K562 (cell line): ENCODE measurements around the gene ADCY9. TPM values are rescaled to one million over a fixed set of nuclear protein-coding genes. Genes with fewer than 3 reads are reported as not detected.
A peak's percentile ranks its signal among the peaks of the same experiment; 100 is the strongest.

Experiments used
- BCOR ChIP-seq: fragments of 450-650 bp; IDR thresholded peaks from 2 replicates; pipeline ENCODE4 v1.6.1; 2016
- BMI1 ChIP-seq: fragments of 150-350 bp; IDR thresholded peaks from 2 replicates; pipeline ENCODE4 v1.6.1; 2014; ENCODE audit warnings: low read length
- CTBP1 ChIP-seq: fragments of 450-650 bp; IDR thresholded peaks from 2 replicates; pipeline ENCODE4 v1.6.1; 2016; ENCODE audit warnings: borderline replicate concordance
- EWSR1 ChIP-seq: fragments of 450-650 bp; IDR thresholded peaks from 2 replicates; pipeline ENCODE4 v1.6.1; 2018; ENCODE audit warnings: borderline replicate concordance, mild to moderate bottlenecking, low read depth, moderate library complexity; ENCODE audit not compliant: partially characterized antibody
- FIP1L1 ChIP-seq: fragments of 200-400 bp; formaldehyde crosslinking; IDR thresholded peaks from 2 replicates; pipeline ENCODE4 v1.6.1; 2018; ENCODE audit warnings: mild to moderate bottlenecking, low read depth, low read length; ENCODE audit not compliant: poor library complexity, severe bottlenecking
- FOXJ3 ChIP-seq: sonication (generic); formaldehyde crosslinking; IDR thresholded peaks from 2 replicates; pipeline ENCODE4 v1.4.0; 2020; ENCODE audit warnings: mild to moderate bottlenecking, missing genetic modification reagents
- GTF2F1 ChIP-seq: IDR thresholded peaks from 2 replicates; pipeline ENCODE4 v1.6.1; 2011; ENCODE audit warnings: low read depth, low read length, improper control_type of control experiment
- KDM4B ChIP-seq, 2 experiments: fragments of 450-650 bp in 1 of 2; sonication (generic) in 1 of 2; IDR thresholded peaks; 2 replicates each; pipeline ENCODE4 v1.6.1; 2016 to 2017; ENCODE audit warnings: borderline replicate concordance in 2 of 2, antibody characterized with exemption in 1 of 2, low read depth in 1 of 2, mild to moderate bottlenecking in 1 of 2
- L3MBTL2 ChIP-seq: fragments of 450-650 bp; IDR thresholded peaks from 2 replicates; pipeline ENCODE4 v1.6.1; 2016; ENCODE audit warnings: mild to moderate bottlenecking, moderate library complexity
- NFIC ChIP-seq: fragments of 450-650 bp; IDR thresholded peaks from 2 replicates; pipeline ENCODE4 v1.6.1; 2017; ENCODE audit warnings: mild to moderate bottlenecking, inconsistent platforms
- NR4A1 ChIP-seq, 2 experiments: fragments of 250-450 bp in 1 of 2; fragments of 450-650 bp in 1 of 2; sonication (Bioruptor Pico) in 1 of 2; IDR thresholded peaks; 2 replicates each; pipeline versions ENCODE4 v1.4.0 to v1.6.1; 2016 to 2020; ENCODE audit warnings: mild to moderate bottlenecking in 2 of 2, missing compliant biosample characterization in 1 of 2, missing genetic modification characterization in 1 of 2, moderate library complexity in 1 of 2
- POLR2G ChIP-seq: fragments of 200-400 bp; formaldehyde crosslinking; IDR thresholded peaks from 2 replicates; pipeline ENCODE4 v1.6.1; 2017; ENCODE audit warnings: low read depth, mild to moderate bottlenecking, antibody characterized with exemption, low read length, moderate library complexity
- PRMT5 ChIP-seq: sonication (generic); formaldehyde crosslinking; IDR thresholded peaks from 2 replicates; pipeline ENCODE4 v1.5.0; 2020; ENCODE audit warnings: missing genetic modification reagents
- PTRF ChIP-seq: fragments of 450-650 bp; IDR thresholded peaks from 2 replicates; pipeline ENCODE4 v1.6.1; 2016; ENCODE audit warnings: mild to moderate bottlenecking, missing genetic modification characterization, missing compliant biosample characterization
- RBM22 ChIP-seq: fragments of 200-400 bp; formaldehyde crosslinking; IDR thresholded peaks from 2 replicates; pipeline ENCODE4 v1.6.1; 2018; ENCODE audit warnings: low read length, low read depth; ENCODE audit not compliant: poor library complexity, severe bottlenecking
- SIN3A ChIP-seq, 2 experiments: fragments of 150-350 bp in 1 of 2; IDR thresholded peaks; 2 replicates each; pipeline ENCODE4 v1.6.1; 2011 to 2016; ENCODE audit warnings: borderline replicate concordance in 2 of 2, low read depth in 2 of 2, low read length in 2 of 2, mild to moderate bottlenecking in 2 of 2, moderate library complexity in 2 of 2; ENCODE audit not compliant: control insufficient read depth in 1 of 2
- SNIP1 ChIP-seq: fragments of 450-650 bp; IDR thresholded peaks from 2 replicates; pipeline ENCODE4 v1.7.1; 2017; ENCODE audit warnings: low read depth, mild to moderate bottlenecking
- STAT5B ChIP-seq: fragments of 250-450 bp; sonication (Bioruptor Pico); IDR thresholded peaks from 2 replicates; pipeline ENCODE4 v1.8.0; 2021; ENCODE audit warnings: mild to moderate bottlenecking, inconsistent platforms
- ZBTB8A ChIP-seq: fragments of 450-650 bp; IDR thresholded peaks from 2 replicates; pipeline ENCODE4 v1.6.1; 2018; ENCODE audit warnings: mild to moderate bottlenecking, moderate library complexity; ENCODE audit not compliant: partially characterized antibody
- ZFP36 ChIP-seq: fragments of 150-350 bp; IDR thresholded peaks from 2 replicates; pipeline ENCODE4 v1.6.1; 2018; ENCODE audit warnings: low read length, low read depth; ENCODE audit not compliant: partially characterized antibody
- ZNF133 ChIP-seq: fragments of 250-450 bp; sonication (Bioruptor Pico); IDR thresholded peaks from 2 replicates; pipeline ENCODE4 v1.4.0; 2020; ENCODE audit warnings: mild to moderate bottlenecking
- ZNF143 ChIP-seq: sonication (generic); formaldehyde crosslinking; IDR thresholded peaks from 2 replicates; pipeline ENCODE4 v1.9.0; 2022; ENCODE audit warnings: mild to moderate bottlenecking, missing genetic modification reagents
- ZNF165 ChIP-seq: fragments of 250-450 bp; sonication (Bioruptor Pico); IDR thresholded peaks from 2 replicates; pipeline ENCODE4 v1.4.0; 2020; ENCODE audit warnings: borderline replicate concordance
- ZNF384 ChIP-seq: IDR thresholded peaks from 2 replicates; pipeline ENCODE4 v1.6.1; 2012; ENCODE audit warnings: low read depth, low read length, improper control_type of control experiment
- ZNF444 ChIP-seq: fragments of 250-450 bp; sonication (Bioruptor Pico); IDR thresholded peaks from 2 replicates; pipeline ENCODE4 v1.4.0; 2020; ENCODE audit warnings: mild to moderate bottlenecking, moderate library complexity
- ZNF586 ChIP-seq: fragments of 450-650 bp; formaldehyde crosslinking; conservative IDR thresholded peaks from 2 replicates; pipeline ENCODE4 v1.4.0; 2020; ENCODE audit warnings: mild to moderate bottlenecking, moderate library complexity
- ZNF699 ChIP-seq: fragments of 250-450 bp; sonication (Bioruptor Pico); IDR thresholded peaks from 2 replicates; pipeline ENCODE4 v1.8.0; 2021; ENCODE audit warnings: mild to moderate bottlenecking, moderate library complexity; ENCODE audit not compliant: insufficient replicate concordance
- polyA plus RNA-seq, 8 experiments: library from polyadenylated mRNA; depleted of rRNA in 4 of 8; stranded (reverse) in 5 of 8; unstranded in 3 of 8; fragments of >200 nt; fragmentation: Nextera tagmentation in 2 of 8; fragmentation: Illumina TruSeq in 1 of 8; extraction: Ambion mirVana in 2 of 8; extraction: Trizol in 1 of 8; gene quantifications; 2 replicates each; pipeline versions ENCODE4 v1.2.1 to v1.2.3, GENCODE V29; 2011 to 2014; ENCODE audit warnings: inconsistent platforms in 1 of 8, missing spikeins in 1 of 8
- total RNA-seq, 7 experiments: library from RNA; depleted of rRNA in 6 of 7; stranded (reverse); fragments of >200 nt in 6 of 7; fragmentation: Illumina TruSeq in 2 of 7; extraction: Trizol in 2 of 7; gene quantifications; 2 replicates each; pipeline versions ENCODE4 v1.2.1 to v1.2.3, GENCODE V29; 2011 to 2021; ENCODE audit warnings: low replicate concordance in 1 of 7
- TF ChIP-seq, protein P1 (sequence below): fragments of 450-650 bp; conservative IDR thresholded peaks from 2 replicates; pipeline ENCODE4 v1.6.1; 2016; ENCODE audit warnings: missing genetic modification characterization, low read depth, mild to moderate bottlenecking, control low read depth, missing compliant biosample characterization
- TF ChIP-seq, protein P2 (sequence below): fragments of 250-450 bp; sonication (Bioruptor Pico); IDR thresholded peaks from 2 replicates; pipeline ENCODE4 v1.9.0; 2021; ENCODE audit warnings: mild to moderate bottlenecking
- TF ChIP-seq, protein P3 (sequence below), 2 experiments: fragments of 450-650 bp in 1 of 2; sonication (generic) in 1 of 2; formaldehyde crosslinking; conservative IDR thresholded peaks; 2 replicates each; pipeline versions ENCODE4 v1.4.0 to v1.8.1; 2020 to 2022; ENCODE audit warnings: mild to moderate bottlenecking in 1 of 2, missing genetic modification reagents in 1 of 2

The ADCY9 gene
- total and polyA plus RNA-seq, 9 of the 15 experiments (the other 6 are each of a cell fraction or from before 2014, with no cell fraction given): 0.03 to 0.29 (median 0.17) TPM

DNA sequence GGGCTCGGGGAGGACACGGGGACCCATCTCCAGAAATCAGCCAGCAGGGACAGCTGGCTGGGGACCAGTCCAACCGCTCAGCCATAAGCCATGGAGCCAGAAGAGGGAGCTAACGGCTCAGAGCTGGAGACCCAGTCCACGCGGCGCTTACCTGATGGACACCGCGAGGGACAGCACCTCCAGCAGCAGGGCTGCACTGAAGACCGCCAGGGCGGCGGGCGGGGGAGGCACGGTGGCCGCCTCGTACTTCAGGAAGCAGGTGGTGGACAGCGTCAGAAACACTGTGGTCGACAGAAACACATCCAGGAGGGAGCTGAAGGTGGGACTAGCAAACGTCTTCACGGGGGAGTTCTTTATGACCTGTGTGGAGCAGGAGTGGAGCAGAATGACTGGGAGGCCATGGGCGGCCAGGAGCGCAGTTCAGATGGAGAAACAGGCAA is 133.1 kb downstream of the ADCY9 start (continued):
- TF ChIP-seq GTF2F1: no peak
- no peak for TF ChIP-seq ZNF444 (CRISPR knock-in tag)
- TF ChIP-seq ZFP36: no peak
- TF ChIP-seq, protein P1, sequence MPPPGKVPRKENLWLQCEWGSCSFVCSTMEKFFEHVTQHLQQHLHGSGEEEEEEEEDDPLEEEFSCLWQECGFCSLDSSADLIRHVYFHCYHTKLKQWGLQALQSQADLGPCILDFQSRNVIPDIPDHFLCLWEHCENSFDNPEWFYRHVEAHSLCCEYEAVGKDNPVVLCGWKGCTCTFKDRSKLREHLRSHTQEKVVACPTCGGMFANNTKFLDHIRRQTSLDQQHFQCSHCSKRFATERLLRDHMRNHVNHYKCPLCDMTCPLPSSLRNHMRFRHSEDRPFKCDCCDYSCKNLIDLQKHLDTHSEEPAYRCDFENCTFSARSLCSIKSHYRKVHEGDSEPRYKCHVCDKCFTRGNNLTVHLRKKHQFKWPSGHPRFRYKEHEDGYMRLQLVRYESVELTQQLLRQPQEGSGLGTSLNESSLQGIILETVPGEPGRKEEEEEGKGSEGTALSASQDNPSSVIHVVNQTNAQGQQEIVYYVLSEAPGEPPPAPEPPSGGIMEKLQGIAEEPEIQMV (tag): no peak
- peak; percentile 91 for TF ChIP-seq L3MBTL2
- TF ChIP-seq KDM4B (IDR thresholded peaks at IDR 0.05; ENCODE audit: borderline replicate concordance in 2 of 2, low read depth in 1 of 2): no peak
- TF ChIP-seq ZNF165 (CRISPR knock-in tag): no peak
- TF ChIP-seq NR4A1 (CRISPR knock-in tag; IDR thresholded peaks at IDR 0.05): no peak
- no peak for TF ChIP-seq NR4A1 (tag; IDR thresholded peaks at IDR 0.05)
- no peak for TF ChIP-seq FOXJ3 (CRISPR knock-in tag)
- peak; percentile 12; the same call in 1 of the 2 replicates for TF ChIP-seq NFIC
- TF ChIP-seq ZNF699 (CRISPR knock-in tag): no peak
- no peak for TF ChIP-seq ZNF133 (CRISPR knock-in tag)
- no peak for TF ChIP-seq STAT5B (CRISPR knock-in tag)
- TF ChIP-seq, protein P2, sequence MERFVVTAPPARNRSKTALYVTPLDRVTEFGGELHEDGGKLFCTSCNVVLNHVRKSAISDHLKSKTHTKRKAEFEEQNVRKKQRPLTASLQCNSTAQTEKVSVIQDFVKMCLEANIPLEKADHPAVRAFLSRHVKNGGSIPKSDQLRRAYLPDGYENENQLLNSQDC (CRISPR knock-in tag): no peak
- no peak for TF ChIP-seq SIN3A (IDR thresholded peaks at IDR 0.05; ENCODE audit: borderline replicate concordance in 2 of 2, control insufficient read depth in 1 of 2, low read depth in 2 of 2, low read length in 2 of 2)
- TF ChIP-seq BMI1: no peak
- TF ChIP-seq RBM22: no peak
- TF ChIP-seq, protein P3, sequence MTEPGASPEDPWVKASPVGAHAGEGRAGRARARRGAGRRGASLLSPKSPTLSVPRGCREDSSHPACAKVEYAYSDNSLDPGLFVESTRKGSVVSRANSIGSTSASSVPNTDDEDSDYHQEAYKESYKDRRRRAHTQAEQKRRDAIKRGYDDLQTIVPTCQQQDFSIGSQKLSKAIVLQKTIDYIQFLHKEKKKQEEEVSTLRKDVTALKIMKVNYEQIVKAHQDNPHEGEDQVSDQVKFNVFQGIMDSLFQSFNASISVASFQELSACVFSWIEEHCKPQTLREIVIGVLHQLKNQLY (CRISPR knock-in tag; conservative IDR thresholded peaks at IDR 0.05): no peak
- TF ChIP-seq SNIP1: no peak
- TF ChIP-seq ZNF384: no peak
- no peak for TF ChIP-seq PTRF (tag)
- TF ChIP-seq PRMT5: no peak
- no peak for TF ChIP-seq ZNF586 (CRISPR knock-in tag)
- TF ChIP-seq FIP1L1: no peak
- no peak for TF ChIP-seq ZBTB8A
- TF ChIP-seq POLR2G: no peak
- no peak for TF ChIP-seq BCOR
- no peak for TF ChIP-seq ZNF143 (CRISPR knock-in tag)
- no peak for TF ChIP-seq EWSR1
- TF ChIP-seq CTBP1: peak; percentile 89
